ENCODE measurements around the gene DMXL1. TPM values are rescaled to one million over a fixed set of nuclear protein-coding genes. Genes with fewer than 3 reads are reported as not detected.

The DMXL1 gene
- total and polyA plus RNA-seq, 3 donors from 2014 or later: 16.0 to 93.3 (median 63.9) TPM

DNA sequence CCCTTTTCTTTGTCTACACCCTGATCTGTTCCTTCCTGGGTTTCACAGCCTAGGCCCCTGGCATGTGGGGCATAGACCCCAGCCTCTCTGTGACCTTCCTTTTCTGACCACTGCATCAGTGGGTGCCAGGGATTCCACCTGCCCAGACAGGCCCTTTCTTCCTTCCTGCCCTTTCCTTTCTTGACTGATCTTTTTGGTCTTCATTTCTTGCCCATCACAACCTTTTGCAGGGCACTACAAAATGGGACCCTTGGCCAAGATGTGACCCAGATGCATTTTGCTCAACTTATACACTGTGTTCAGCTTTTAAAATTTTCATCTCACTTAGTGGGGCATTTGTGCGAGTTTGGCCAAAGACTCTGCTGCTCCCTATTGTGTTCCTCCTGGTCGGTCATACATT lies 211.7 kb downstream of the DMXL1 start:
- DNase-seq: no peak
- H3K4me1 ChIP-seq: no peaks in the 10 kb centered on the region
- H3K36me3 ChIP-seq (ENCODE audit: low read depth, missing control alignments): no peaks in the 10 kb centered on the region
- WGBS, 2 donors: 97 to 100% methylated on average over 2 of the region's 2 CpGs
- no peaks in the 10 kb centered on the region for H3K9me3 ChIP-seq
- intact Hi-C loops (cut with DNase I; ENCODE audit: low total_unique reads): no loop called here
- no peak overlapping the region for H3K4me3 ChIP-seq
- H3K27me3 ChIP-seq: no peaks in the 10 kb centered on the region
- no peak overlapping the region for H3K27ac ChIP-seq
- no peak for TF ChIP-seq POLR2A (IDR thresholded peaks at IDR 0.05)
- TF ChIP-seq, protein P1, sequence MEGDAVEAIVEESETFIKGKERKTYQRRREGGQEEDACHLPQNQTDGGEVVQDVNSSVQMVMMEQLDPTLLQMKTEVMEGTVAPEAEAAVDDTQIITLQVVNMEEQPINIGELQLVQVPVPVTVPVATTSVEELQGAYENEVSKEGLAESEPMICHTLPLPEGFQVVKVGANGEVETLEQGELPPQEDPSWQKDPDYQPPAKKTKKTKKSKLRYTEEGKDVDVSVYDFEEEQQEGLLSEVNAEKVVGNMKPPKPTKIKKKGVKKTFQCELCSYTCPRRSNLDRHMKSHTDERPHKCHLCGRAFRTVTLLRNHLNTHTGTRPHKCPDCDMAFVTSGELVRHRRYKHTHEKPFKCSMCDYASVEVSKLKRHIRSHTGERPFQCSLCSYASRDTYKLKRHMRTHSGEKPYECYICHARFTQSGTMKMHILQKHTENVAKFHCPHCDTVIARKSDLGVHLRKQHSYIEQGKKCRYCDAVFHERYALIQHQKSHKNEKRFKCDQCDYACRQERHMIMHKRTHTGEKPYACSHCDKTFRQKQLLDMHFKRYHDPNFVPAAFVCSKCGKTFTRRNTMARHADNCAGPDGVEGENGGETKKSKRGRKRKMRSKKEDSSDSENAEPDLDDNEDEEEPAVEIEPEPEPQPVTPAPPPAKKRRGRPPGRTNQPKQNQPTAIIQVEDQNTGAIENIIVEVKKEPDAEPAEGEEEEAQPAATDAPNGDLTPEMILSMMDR (IDR thresholded peaks at IDR 0.05): no peak

DNA sequence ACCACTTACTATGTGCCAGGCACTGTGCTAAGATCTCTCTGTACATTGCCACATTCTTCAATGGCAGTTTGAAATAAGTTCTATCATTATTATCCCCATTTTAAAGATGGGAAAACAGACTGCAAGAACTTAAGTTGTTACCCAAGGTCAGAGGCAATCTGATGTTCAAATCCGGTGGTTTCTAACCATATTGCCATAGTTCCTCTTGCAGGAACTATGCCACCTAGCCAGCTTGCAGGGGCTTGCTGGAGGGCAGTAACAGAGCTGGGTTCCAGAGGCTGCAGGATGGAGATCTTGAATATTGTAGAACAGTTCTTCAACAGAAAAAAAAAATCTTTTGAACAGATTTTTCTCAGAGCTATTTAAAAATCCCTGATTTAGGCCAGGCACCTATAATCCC lies 213.1 kb downstream of the DMXL1 start:
- no peak for TF ChIP-seq POLR2A (IDR thresholded peaks at IDR 0.05)
- no peak for DNase-seq
- H3K27me3 ChIP-seq: no peaks in the 10 kb centered on the region
- H3K9me3 ChIP-seq: no peaks in the 10 kb centered on the region
- no peaks in the 10 kb centered on the region for H3K36me3 ChIP-seq (ENCODE audit: low read depth, missing control alignments)
- intact Hi-C loops (cut with DNase I; ENCODE audit: low total_unique reads): no loop called here
- WGBS, 2 donors: 64 to 90% methylated on average over 1 of the region's 1 CpG
- H3K4me1 ChIP-seq: no peaks in the 10 kb centered on the region
- no peak overlapping the region for H3K27ac ChIP-seq
- H3K4me3 ChIP-seq: no peak overlapping the region

DNA sequence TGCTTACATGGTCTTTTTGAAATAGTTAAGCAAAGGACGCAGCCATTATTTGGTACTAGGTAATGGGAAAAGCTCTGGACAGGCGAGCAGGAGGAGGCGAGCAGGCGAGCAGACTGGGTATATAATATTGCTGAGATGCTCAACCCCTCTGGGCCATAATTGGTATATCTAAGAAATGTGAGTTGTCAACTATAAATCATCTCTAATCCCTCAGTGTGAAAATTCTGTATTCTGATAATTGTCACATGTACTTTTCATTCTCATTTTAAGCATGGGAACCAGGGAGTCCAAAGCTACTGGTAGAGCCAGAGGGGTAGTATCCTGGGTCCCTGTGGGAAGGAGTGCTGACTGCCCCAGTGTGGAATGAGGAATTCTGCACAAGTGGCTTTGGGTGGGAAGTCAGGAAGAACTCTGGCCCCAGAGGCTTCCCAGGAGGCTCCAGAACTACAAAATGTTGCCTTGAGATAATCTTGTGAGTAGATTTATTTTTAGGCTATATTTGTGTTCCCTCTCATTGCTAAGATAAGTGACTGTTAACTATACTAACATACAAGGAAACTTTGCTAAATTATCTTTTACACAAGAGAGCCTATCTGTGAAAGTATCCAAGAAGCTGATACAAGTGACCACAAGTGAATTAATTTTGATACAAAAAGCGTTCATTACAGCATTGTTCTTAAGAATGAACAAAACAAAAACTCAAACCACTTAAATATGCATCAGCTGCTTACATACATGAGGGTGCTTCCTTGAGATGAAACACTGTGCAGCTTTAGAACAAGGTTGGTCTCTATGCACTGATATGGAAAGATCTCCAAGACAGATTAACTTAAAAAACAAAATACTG lies 214.4 kb downstream of the DMXL1 start:
- no peaks in the 10 kb centered on the region for H3K36me3 ChIP-seq (ENCODE audit: low read depth, missing control alignments)
- intact Hi-C loops (cut with DNase I; ENCODE audit: low total_unique reads): no loop called here
- no peak overlapping the region for H3K27ac ChIP-seq
- no peak for TF ChIP-seq POLR2A (IDR thresholded peaks at IDR 0.05)
- TF ChIP-seq, protein P1 (IDR thresholded peaks at IDR 0.05): no peak
- peaks cover 3% of the 10 kb centered on the region for H3K4me1 ChIP-seq
- no peak overlapping the region for H3K4me3 ChIP-seq
- no peak for DNase-seq
- no peaks in the 10 kb centered on the region for H3K9me3 ChIP-seq
- H3K27me3 ChIP-seq: no peaks in the 10 kb centered on the region
- 79 to 86% methylated on average over 5 of the region's 5 CpGs for WGBS, 2 donors

DNA sequence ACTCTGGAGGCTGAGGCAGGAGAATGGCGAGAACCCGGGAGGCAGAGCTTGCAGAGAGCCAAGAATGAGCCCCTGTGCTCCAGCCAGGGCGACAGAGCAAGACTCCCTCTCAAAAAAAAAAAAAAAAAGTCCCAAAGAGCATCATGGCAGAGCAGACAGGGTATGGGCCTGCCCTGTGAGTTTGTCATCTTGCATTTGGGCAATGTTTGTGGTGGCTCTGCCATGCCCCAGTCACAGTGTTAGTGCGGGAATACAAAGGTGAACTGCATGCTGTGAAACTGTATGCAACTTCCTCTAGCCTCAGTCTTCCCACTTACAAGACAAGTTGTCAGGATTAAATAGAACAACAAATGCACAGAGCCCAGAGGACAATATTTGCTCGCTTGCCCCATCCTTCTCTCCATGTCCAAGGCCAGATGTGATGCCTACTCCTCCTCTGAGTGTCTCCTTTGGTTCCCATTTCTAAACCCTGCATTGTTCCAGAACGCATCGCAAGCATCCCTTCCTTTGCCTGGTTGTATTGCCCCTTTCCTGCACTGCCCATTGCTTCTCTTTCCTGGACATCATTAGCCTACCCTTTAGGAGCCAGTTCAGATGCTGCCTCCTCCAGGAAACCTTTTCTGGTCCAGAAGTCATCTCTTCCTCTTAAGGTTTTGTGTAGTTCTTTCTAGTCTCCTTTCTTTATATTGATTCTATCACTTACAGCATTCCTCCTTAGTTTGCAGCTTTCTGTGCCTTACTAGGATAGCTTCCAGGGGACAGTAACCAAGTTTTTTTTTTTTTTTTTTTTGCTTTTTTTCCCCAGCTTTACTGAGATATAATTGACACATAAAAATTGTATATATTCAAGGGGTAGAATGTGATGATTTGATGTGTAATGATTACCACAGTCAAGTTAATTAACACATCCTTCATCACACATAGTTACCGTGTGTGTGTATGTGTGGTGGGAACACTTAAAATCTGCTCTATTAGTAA lies 215.9 kb downstream of the DMXL1 start:
- WGBS, 2 donors: 94 to 97% methylated on average over 8 of the region's 8 CpGs
- peaks cover 3% of the 10 kb centered on the region for H3K4me1 ChIP-seq
- H3K27ac ChIP-seq: no peak overlapping the region
- H3K27me3 ChIP-seq: no peaks in the 10 kb centered on the region
- intact Hi-C loops (cut with DNase I; ENCODE audit: low total_unique reads): no loop called here
- H3K4me3 ChIP-seq: no peak overlapping the region
- TF ChIP-seq POLR2A (IDR thresholded peaks at IDR 0.05): no peak
- TF ChIP-seq, protein P1 (IDR thresholded peaks at IDR 0.05): no peak
- no peaks in the 10 kb centered on the region for H3K36me3 ChIP-seq (ENCODE audit: low read depth, missing control alignments)
- no peaks in the 10 kb centered on the region for H3K9me3 ChIP-seq
- DNase-seq: no peak

DNA sequence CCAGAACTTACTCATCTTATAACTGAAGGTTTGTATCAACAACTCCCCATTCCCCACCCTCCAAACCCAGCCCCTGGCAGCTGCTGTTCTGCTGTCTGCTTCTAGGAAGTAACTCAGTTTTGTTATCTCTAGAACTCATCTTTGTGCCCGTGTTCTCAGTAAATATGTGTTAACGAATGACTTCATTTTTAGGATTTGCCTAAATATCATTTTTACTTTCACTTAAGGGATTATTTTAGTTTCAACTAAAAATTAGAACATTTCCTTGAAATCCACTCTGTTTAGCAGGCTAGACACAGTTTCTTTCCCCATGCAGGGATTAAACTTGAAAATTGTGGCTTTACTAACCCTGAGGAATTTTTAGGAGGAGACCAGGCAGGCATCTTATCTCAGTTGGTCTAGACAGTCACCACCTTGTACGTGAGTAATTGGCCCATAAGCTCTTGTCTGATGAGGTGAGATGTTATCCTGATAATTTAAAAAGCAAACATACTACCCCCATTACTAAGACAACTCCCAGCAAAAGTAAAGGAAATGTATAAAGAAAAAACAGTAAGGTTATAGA lies 216.7 kb downstream of the DMXL1 start:
- no peaks in the 10 kb centered on the region for H3K27me3 ChIP-seq
- DNase-seq: no peak
- H3K27ac ChIP-seq: no peak overlapping the region
- no peak overlapping the region for H3K4me3 ChIP-seq
- TF ChIP-seq POLR2A (IDR thresholded peaks at IDR 0.05): no peak
- TF ChIP-seq, protein P1 (IDR thresholded peaks at IDR 0.05): no peak
- 44 to 51% methylated on average over 3 of the region's 3 CpGs for WGBS, 2 donors
- intact Hi-C loops (cut with DNase I; ENCODE audit: low total_unique reads): no loop called here
- H3K4me1 ChIP-seq: peaks cover 3% of the 10 kb centered on the region
- no peaks in the 10 kb centered on the region for H3K36me3 ChIP-seq (ENCODE audit: low read depth, missing control alignments)
- H3K9me3 ChIP-seq: no peaks in the 10 kb centered on the region
